ENCODE data around the gene C6orf136. TPM values are rescaled to one million over a fixed set of nuclear protein-coding genes. Genes with fewer than 3 reads are reported as not detected.
A peak's percentile ranks its signal among the peaks of the same experiment; 100 is the strongest.

C6orf136 gene
- total and polyA plus RNA-seq, 9 of the 15 experiments (the other 6 are each of a cell fraction or from before 2014, with no cell fraction given) = 14.1 to 63.1 (median 18.4) TPM

DNA sequence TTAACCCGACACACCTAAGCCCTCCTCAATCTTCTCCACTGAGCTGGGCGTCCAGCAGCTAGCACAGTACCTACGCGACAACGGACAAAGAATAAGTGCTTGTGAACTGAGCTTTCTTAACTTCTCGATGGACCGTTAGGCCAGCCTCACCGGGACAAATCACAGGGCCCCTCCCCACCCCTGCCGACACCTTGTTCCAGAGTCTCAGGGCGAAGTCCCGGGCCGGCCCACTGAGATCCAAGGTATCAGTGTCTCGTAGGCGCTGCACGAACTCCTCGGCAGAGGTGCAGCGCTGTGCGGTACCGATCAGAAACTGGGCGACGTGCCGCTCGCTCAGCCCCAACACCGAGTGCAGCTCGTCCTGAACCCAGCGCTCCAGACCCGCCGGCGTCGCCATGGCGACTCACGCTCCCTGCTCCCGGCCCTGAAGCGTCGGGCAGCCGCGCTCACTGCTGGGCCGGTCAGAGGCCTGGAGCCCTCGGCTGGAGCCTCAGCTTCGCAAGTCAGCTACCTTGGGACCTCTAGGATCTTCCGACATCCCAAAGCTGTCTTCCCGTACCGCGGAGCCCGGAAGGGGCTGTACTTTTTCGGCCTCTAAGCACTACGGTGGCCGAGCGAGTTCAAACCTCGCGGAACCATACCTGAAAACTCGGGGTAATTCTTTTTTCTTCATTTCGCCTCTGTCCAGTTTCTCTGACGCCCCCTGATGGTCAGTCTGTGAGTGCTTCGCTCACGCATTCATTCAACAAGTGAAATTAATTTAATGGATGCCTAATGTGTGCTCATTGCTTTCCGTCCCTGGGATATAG is 25.7 kb downstream of the C6orf136 start, which contains the start of gene DHX16 (continued):
- TF ChIP-seq, protein P1, sequence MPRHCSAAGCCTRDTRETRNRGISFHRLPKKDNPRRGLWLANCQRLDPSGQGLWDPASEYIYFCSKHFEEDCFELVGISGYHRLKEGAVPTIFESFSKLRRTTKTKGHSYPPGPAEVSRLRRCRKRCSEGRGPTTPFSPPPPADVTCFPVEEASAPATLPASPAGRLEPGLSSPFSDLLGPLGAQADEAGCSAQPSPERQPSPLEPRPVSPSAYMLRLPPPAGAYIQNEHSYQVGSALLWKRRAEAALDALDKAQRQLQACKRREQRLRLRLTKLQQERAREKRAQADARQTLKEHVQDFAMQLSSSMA (CRISPR knock-in tag; IDR thresholded peaks at IDR 0.05) = no peak
- TF ChIP-seq KAT7 (CRISPR knock-in tag; IDR thresholded peaks at IDR 0.05; ENCODE audit: borderline replicate concordance) = no peak
- TF ChIP-seq, protein P2, sequence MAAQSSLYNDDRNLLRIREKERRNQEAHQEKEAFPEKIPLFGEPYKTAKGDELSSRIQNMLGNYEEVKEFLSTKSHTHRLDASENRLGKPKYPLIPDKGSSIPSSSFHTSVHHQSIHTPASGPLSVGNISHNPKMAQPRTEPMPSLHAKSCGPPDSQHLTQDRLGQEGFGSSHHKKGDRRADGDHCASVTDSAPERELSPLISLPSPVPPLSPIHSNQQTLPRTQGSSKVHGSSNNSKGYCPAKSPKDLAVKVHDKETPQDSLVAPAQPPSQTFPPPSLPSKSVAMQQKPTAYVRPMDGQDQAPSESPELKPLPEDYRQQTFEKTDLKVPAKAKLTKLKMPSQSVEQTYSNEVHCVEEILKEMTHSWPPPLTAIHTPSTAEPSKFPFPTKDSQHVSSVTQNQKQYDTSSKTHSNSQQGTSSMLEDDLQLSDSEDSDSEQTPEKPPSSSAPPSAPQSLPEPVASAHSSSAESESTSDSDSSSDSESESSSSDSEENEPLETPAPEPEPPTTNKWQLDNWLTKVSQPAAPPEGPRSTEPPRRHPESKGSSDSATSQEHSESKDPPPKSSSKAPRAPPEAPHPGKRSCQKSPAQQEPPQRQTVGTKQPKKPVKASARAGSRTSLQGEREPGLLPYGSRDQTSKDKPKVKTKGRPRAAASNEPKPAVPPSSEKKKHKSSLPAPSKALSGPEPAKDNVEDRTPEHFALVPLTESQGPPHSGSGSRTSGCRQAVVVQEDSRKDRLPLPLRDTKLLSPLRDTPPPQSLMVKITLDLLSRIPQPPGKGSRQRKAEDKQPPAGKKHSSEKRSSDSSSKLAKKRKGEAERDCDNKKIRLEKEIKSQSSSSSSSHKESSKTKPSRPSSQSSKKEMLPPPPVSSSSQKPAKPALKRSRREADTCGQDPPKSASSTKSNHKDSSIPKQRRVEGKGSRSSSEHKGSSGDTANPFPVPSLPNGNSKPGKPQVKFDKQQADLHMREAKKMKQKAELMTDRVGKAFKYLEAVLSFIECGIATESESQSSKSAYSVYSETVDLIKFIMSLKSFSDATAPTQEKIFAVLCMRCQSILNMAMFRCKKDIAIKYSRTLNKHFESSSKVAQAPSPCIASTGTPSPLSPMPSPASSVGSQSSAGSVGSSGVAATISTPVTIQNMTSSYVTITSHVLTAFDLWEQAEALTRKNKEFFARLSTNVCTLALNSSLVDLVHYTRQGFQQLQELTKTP (IDR thresholded peaks at IDR 0.05; ENCODE audit: low read depth in 1 of 2, partially characterized antibody in 2 of 2) = peak in 1 of 2 experiments; percentile 68
- peak; percentile 77 for TF ChIP-seq CXXC5 (CRISPR knock-in tag; IDR thresholded peaks at IDR 0.05)
- TF ChIP-seq RBFOX2 (IDR thresholded peaks at IDR 0.05; ENCODE audit: low read depth, low read length) = peak; percentile 82
- TF ChIP-seq ZNF253 (CRISPR knock-in tag; conservative IDR thresholded peaks at IDR 0.05) = no peak
- TF ChIP-seq SAFB (IDR thresholded peaks at IDR 0.05; ENCODE audit: borderline replicate concordance, low read depth, low read length) = no peak
- TF ChIP-seq, protein P3, sequence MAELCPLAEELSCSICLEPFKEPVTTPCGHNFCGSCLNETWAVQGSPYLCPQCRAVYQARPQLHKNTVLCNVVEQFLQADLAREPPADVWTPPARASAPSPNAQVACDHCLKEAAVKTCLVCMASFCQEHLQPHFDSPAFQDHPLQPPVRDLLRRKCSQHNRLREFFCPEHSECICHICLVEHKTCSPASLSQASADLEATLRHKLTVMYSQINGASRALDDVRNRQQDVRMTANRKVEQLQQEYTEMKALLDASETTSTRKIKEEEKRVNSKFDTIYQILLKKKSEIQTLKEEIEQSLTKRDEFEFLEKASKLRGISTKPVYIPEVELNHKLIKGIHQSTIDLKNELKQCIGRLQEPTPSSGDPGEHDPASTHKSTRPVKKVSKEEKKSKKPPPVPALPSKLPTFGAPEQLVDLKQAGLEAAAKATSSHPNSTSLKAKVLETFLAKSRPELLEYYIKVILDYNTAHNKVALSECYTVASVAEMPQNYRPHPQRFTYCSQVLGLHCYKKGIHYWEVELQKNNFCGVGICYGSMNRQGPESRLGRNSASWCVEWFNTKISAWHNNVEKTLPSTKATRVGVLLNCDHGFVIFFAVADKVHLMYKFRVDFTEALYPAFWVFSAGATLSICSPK (IDR thresholded peaks at IDR 0.05; ENCODE audit: borderline replicate concordance) = no peak
- no peak; the same call in 1 of the 2 replicates for TF ChIP-seq MAFK (IDR thresholded peaks at IDR 0.05; ENCODE audit: low read length)
- TF ChIP-seq HNRNPH1 (optimal IDR thresholded peaks at IDR 0.05; ENCODE audit: low read depth, low read length) = no peak
- no peak for TF ChIP-seq ZNF311 (CRISPR knock-in tag; IDR thresholded peaks at IDR 0.05)
- TF ChIP-seq, protein P4, sequence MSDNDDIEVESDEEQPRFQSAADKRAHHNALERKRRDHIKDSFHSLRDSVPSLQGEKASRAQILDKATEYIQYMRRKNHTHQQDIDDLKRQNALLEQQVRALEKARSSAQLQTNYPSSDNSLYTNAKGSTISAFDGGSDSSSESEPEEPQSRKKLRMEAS (CRISPR knock-in tag; IDR thresholded peaks at IDR 0.05) = peak; percentile 83
- TF ChIP-seq CCAR2 (IDR thresholded peaks at IDR 0.05; ENCODE audit: low read depth, low read length) = no peak
- TF ChIP-seq, protein P5, sequence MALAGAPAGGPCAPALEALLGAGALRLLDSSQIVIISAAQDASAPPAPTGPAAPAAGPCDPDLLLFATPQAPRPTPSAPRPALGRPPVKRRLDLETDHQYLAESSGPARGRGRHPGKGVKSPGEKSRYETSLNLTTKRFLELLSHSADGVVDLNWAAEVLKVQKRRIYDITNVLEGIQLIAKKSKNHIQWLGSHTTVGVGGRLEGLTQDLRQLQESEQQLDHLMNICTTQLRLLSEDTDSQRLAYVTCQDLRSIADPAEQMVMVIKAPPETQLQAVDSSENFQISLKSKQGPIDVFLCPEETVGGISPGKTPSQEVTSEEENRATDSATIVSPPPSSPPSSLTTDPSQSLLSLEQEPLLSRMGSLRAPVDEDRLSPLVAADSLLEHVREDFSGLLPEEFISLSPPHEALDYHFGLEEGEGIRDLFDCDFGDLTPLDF (CRISPR knock-in tag; IDR thresholded peaks at IDR 0.05) = peak; percentile 78
- TF ChIP-seq CREBBP (IDR thresholded peaks at IDR 0.05; ENCODE audit: low read depth, low read length) = no peak
- TF ChIP-seq MTF1 (CRISPR knock-in tag; IDR thresholded peaks at IDR 0.05; ENCODE audit: borderline replicate concordance) = no peak
- TF ChIP-seq ZNF444 (CRISPR knock-in tag; IDR thresholded peaks at IDR 0.05) = no peak
- TF ChIP-seq SMC3 (conservative IDR thresholded peaks at IDR 0.05; ENCODE audit: insufficient read depth, low read depth, low read length) = peak; percentile 86

Data from K562 (cell line).